GM19043 (cell line): ENCODE data around the gene MYH7.
"Not testable (repeated sequence)": the region's sequence is repeated elsewhere in the genome, so short reads cannot be mapped to it uniquely, and the experiment has no call there.

Experiments
- ATAC-seq: cut with Tn5 transposase; IDR thresholded peaks from one replicate; pipeline ENCODE4 v1.9.1; 2021; ENCODE audit warnings: low read depth; ENCODE audit not compliant: unreplicated experiment

Gene MYH7

DNA sequence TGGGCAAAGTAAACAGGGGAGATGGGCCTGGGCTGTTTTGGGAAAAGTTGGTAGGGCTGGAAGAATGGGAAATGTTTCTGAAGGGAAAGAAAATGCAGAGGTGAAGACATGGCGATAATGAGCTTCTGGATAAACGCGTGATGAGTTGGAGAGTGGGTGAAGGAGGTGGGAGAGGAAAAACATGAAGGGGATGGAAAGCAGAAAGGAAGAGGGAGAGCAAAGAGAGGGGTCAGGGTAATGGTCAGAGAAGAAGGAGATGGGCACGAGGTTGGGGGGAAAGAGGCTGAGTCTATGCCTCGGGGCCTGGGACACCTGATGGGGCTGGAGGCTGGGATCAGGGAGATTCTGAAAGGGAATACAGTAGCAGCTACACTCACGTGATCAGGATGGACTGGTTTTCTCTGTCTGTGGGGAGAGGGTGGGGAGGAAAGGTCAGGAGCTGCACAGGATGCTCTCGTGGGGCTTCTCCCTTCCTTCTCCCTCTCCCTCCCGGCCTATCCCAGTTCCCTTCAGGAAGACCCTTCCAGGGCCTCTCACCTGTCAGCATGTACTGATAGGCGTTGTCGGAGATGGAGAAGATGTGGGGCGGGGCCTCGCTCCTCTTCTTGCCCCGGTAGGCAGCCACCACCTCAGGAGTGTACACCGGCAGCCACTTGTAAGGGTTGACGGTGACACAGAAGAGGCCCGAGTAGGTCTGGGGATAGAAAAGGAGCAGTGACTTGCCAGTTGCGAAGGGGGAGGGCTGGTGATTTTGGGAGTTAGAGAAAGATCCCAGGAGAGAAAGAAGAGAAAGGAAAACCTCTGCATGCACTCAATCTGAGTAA, 3.1 kb downstream of the MYH7 start:
- ATAC-seq = no peak

DNA sequence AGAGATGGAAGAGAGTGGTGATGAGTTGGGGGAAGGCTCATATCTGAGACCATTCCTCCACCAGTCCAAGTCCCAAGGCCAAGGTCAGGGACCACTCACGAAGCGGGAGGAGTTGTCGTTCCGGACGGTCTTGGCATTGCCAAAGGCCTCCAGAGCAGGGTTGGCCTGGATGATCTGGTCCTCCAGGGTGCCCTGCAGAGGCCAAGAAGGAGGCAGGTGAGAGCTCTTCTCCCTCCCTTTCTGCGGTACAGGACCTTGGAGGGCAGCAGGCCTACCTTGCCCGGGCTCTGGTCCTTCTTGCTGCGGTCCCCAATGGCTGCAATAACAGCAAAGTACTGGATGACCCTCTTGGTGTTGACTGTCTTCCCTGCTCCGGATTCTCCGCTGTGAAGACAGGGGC, 4.0 kb downstream of the MYH7 start:
- ATAC-seq = no peak

DNA sequence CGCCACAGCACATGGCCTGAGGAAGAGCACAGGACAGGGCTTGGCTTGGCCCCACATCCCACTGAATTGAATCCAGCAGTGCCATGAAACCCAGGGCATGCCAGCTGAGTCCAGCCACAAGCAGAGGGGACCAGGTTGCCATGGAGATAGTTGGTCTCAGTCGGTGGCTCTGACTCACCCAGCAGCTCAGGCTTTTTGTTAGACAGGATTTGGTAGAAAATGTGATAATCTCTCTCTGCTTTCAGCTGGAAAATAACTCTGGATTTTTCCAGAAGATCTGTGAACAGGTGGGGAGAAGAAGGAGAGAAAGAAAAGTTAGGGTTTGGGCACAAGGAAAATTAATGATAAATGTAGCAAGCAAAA, 4.8 kb downstream of the MYH7 start:
- no peak for ATAC-seq

DNA sequence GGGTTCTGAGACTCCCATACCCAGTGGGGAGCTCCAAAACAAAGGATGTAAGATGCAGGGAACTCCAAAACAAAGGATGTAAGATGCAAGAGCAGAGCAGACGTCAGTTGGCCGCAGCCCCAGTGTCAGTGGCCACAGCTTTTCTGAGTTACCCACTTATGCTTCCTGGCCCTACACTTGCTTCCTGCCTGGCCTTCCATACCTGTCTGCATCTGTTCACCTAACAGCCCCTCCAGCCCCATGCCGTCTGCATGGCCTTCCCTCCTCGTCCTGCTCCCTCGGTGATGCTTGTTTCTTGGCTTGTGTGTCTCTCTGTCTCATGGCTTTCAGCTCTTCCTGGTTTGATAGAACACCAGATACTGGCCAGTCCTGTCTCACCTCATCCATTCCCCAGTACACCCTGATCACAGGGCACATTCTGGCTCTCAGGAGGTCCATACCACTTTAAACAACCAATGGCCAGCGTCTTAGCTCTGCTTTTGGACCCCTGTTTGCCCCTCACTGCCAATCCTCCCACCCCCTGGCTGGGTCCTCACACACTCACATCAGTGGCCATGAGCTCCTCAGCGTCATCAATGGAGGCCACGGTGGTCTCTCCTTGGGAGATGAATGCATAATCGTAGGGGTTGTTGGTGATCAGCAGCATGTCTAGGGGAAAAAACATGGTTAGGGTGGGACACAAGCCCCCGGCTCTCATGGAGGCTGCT, 5.3 kb downstream of the MYH7 start:
- no peak for ATAC-seq

DNA sequence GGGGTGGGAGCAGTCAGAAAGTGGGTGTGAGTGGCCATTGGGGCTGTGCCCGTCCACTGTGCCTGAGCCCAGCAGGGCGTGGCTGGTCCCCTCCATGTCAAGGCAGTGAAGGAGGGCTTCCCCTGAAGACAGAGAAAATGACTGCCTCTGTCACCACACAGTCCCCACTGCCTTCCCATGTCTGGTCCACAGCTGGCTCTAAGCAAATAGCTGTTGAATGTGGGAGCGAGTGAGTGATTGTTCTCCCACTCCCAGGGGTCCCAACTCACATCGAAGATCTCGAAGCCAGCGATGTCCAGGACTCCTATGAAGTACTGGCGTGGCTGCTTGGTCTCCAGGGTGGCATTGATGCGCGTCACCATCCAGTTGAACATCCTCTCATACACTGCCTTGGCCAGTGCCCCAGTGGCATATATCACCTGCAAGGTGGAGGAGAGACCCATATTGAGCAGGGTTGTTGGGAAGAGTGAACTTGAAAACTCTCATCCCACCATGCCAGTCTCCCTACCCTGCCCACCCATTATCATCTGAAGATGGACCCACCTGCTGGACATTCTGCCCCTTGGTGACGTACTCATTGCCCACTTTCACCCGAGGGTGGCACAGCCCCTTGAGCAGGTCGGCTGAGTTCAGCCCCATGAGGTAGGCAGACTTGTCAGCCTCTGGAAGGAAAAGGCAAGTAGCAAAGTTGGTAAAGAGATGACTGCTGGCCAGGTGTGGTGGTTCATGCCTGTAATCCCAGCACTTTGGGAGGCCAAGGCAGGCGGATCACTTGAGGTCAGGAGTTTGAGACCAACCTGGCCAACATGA, 6.6 kb downstream of the MYH7 start:
- no peak for ATAC-seq

DNA sequence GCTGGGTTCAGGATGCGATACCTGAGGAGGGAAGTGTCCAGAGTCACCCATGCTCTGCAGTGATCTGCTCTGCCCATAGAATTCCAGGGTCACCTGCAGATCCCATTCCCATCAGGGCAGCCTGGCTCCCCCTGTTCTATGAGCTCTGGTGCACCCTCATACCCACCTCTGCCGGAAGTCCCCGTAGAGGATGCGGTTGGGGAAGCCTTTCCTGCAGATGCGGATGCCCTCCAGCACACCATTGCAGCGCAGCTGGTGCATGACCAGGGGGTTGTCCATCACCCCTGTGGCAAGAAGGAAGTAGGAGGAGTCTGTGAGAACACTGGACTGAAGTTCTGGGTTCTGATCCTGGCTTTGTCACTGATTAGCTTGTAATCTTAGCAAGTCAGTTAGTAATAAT, 9.7 kb downstream of the MYH7 start:
- not testable (repeated sequence) for ATAC-seq

DNA sequence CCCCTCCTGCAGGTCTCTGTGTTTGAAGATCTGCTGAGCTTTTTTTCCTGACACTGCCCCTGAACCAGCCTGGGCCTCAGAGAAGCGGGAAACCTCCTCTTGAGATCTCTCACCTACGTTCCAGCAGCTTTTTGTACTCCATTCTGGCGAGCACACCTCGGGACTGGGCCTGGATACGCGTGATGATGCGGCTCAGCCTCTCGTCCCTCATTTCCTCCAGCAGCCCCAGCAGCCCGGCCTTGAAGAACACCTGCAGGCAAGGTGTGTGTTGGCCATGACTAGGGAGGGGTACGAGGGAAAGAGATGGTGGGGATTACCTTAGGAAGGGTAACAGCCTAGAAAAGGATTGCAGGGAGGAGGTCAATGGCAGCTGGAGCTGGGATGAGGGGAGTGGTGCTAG, 10.3 kb downstream of the MYH7 start:
- no peak for ATAC-seq

DNA sequence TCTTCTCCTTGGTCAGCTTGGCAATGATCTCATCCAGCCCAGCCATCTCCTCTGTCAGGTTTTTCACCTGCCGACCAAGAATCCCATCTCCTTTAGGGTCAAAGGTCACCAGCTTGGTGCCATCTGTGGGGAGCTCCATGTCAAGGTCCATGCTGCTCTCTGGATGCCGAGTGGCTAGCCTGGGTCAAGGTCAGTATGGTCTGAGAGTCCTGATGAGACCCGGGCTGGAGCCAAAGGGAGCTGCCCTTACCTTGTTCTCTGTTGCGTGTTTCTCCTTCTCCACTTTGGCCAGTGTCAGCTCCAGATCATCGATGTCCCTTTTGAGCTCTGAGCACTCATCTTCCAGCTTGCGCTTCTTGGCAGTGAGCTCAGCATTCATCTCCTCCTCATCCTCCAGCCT, 11.8 kb downstream of the MYH7 start:
- no peak for ATAC-seq

DNA sequence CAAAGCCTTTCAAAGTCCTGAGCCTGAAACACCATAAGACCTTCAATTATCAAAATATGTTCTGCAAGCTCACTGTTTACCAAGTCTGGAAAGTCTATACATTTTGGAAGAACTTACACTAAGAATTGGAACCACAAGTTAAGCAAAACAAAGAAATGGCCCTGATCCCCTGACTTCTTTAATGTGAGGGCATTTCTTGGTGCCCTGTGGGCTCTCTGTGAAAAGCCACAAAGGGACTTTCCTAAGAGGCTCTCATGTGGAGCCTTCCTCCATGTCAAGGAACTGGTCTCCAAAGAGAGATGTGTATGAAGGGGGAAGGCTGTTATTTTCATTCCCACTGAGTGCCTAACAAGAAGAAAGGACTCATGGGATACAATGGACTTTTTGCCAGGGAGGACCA, 13.9 kb downstream of the MYH7 start:
- ATAC-seq = no peak

DNA sequence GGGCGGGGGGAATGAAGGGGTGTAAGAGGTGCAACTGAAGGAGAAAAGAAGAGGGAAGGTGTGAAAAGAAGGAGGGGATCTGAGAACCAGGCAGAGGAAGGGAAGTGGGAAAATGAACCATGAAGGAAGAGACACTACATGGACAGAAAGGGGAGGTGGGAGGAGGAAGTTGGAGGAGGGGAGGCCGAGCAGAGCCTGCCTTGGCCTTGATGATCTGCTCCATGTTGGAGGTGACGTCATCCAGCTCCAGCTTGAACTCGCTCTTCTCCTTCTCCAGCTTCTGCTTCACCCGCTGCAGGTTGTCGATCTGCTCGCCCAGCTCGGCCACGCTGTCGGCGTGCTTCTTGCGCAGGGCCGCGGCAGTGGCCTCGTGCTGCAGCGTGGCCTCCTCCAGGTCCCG, 15.8 kb downstream of the MYH7 start:
- ATAC-seq = not testable (repeated sequence)

DNA sequence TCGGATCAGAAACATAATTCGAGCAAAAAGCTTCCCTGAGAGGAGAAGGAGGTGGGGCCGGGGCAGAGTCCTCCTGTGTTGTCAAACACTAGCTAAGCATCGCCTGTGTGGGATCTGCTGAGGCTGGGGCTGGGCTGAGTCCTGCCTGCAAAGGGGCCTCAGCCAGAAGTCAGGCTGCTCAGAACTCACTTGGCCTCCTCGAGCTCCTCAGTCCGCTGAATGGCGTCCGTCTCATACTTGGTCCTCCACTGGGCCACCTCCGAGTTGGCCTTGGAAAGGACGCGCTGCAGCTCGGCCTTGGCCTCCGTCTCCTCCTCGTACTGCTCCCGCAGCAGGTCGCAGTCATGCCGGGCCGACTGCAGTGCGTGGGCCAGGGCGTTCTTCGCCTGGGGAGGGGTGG, 17.4 kb downstream of the MYH7 start:
- no peak for ATAC-seq

DNA sequence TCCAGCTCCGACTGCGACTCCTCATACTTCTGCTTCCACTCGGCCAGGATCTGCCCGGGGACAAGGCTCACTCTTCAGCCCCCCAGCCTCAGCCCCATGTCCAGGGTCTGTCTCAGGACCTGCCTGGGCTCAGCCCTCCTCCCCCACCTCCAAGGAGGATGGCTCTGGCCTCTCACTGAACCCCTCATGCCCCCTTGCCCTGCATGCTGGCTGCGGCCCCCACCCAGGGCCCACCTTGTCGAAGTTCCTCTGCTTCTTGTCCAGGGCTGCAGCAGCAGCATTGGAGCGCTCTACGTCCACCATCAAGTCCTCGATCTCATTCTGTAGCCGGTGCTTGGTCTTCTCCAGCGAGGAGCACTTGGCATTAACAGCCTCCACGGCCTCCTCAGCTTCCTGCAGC, 18.2 kb downstream of the MYH7 start:
- ATAC-seq = not testable (repeated sequence)

DNA sequence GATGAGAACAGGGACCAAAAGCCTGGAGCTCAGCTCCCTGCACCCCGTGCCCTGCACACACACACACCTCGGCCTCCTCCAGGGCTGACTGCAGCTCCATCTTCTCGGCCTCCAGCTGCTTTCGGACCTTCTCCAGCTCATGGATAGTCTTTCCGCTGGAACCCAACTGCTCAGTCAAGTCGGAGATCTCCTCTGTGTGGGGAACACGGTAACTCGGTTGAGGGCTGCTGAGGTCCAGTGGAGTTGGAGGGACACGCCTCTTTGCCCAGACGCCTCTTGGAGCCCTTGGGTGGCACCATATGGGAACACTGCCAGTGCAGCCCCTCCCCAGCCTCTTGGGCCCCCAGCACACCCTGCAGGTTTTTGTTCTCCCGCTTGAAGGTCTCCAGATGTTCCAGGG, 18.7 kb downstream of the MYH7 start:
- no peak for ATAC-seq

DNA sequence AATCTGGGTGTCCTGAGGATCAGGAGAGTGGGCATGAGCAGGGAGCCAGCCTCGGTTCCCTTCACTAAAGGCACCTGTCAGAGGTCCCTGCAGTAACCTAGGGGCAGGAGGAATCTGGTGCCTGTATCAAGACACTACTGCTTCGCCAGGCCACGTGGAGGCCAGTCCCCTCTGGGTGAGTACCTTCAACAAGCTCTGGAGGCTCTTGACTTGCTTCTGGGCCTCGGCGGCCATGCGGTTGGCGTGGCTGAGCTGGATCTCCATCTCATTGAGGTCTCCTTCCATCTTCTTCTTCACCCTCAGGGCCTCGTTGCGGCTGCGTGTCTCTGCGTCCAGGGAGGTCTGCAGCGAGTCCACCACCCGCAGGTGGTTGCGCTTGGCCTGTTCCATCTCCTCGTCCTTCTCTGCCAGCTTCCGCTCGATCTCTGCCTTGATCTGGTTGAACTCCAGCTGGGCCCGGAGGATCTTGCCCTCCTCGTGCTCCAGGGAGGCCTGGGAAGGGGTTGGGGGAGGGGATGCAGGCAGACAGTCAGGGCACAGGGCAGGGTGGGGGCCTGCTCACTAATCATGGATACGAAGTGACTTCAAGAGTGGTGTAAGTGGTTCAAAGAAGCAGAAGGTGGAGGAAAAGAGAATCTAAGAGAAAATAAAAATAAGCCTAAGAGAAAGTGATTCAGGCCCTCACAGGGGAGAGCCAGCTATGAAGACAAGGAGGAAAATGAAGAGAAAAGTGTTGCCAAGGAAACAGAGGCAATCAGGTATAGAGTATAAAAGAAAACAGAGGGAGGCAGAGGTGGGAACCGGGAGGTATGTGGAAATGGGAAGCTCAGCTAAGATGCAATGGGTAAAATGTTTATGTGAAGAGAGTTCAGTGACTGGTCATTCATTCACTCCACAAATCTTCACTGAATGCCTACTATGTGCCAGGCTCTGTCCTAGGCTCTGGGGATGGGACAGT, 19.4 kb downstream of the MYH7 start:
- ATAC-seq = no peak

DNA sequence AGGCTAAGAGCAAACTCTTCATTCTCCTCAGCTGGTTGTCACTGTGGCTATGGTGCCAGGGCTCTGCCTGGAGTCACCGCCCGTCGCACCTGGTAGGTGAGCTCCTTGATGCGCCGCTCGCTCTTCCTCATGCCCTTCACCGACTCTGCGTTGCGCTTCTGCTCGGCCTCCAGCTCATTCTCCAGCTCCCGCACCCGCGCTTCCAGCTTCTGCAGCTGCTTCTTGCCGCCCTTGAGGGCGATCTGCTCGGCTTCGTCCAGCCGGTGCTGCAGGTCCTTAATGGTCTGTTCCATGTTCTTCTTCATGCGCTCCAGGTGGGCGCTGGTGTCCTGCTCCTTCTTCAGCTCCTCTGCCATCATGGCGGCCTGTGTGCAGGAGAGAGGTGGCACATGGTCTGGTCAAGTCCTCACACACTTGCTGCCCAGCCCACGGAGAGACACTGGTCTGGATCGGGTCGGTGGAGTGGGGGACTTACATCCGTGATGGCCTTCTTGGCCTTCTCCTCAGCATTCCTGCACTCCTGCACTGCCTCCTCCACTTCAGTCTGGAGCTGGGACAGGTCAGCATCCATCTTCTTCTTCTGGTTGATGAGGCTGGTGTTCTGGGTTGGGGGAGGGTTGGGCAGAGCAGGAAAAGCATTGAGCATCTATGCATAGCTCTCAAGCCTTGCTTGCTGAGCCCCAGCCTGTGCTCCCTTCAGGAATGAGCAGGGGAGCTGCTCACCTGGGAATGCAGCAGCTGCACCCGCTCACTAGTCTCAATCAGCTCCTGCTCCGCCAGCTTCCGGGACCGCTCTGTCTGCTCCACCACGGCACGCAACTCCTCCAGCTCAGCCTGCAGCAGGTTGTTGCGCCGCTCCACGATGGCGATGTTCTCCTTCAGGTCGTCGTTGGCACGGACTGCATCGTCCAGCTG, 20.3 kb downstream of the MYH7 start:
- no peak for ATAC-seq

DNA sequence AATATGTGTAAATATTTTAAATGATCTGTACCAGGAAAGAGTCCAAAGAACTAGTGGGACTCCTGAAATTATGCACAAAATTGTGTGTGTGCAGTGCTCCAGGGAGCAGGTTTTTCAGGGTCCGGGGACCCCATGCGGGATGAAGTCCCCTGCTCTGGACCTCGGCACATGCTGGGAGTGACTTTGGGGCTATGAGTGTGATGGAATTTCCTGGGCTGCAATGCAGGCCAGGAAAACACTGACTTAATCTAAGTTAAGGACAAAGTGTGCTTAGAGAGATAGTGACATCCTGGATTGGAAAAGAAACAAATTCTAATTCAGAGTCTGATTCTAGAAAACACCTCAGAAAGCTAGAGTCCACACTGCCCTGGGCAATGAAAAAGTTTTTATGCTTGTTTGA, 21.2 kb downstream of the MYH7 start:
- ATAC-seq = no peak

DNA sequence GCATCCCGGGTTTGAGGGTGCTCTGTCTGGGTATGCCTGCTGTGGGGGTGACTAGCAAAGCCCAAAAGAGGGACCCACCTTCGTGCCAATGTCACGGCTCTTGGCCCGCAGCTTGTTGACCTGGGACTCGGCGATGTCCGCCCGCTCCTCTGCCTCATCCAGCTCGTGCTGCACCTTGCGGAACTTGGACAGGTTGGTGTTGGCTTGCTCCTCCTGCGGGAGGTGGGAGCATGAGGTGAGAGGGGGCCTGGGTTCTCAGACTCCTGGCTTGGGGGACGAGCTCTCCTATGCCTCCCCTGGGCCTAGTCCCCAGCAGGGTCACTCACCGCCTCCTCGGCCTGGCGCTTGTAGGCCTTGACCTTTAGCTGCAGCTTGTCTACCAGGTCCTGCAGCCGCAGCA, 21.8 kb downstream of the MYH7 start:
- ATAC-seq = no peak

DNA sequence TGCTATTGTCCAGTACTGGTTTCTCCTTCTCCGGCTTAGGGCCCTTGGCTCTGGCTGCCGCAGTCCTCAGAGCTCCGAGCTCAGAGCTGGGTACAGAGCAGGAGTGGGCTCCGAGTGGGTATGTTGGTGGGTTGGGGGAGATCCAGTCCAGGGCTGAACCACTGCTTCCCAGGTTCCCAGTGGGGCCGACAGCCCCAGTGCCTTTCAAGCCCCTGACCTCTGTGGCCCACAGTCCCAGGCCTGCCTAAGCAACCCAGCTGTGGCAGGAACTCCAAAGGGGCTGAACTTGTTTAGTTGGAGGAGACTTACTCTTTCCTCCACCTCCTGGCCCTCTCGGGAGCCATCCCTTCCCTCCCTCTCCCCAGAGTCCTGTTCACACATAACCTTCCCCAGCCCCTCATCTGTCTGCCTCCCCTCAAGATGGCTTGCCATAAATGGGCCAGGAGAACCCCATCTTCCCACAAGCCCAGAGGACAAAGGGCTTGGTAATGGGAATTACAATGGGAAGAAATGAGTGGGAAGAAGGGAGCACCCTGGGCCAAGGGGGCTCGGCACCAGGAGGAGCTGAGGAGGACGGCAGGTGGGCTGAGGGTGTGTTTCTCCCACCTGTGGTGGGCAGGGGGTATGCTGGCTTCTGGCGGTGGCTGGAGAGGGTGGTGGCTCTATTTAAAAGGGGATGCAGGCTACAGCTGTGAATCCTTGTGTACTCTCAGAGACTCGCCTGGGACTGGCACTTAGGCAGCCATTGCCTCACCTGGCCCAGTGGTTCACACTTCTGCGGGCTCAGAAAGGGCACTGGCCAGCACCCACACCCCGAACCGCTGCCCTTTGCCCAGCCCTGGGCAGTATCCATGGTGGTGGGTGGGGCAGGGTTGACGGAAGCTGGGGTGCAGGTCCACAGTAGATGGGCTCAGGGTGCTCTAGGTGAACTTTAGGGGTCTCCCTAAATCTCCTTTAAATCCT, 23.6 kb downstream of the MYH7 start:
- no peak for ATAC-seq
